GM12865 (cell line): ENCODE results near the gene RMND1.
"Not testable (repeated sequence)": the region's sequence is repeated elsewhere in the genome, so short reads cannot be mapped to it uniquely, and the experiment has no call there.

Source experiments
- DNase-seq: peaks from one replicate; pipeline ENCODE4 v3.0.0; 2010; ENCODE audit warnings: low read depth
- H3K4me3 ChIP-seq: 2 replicates; pipeline ENCODE4 v1.5.1; 2011; ENCODE audit warnings: mild to moderate bottlenecking, low read depth, low read length, control low read depth
- CTCF ChIP-seq: IDR thresholded peaks from 2 replicates; pipeline ENCODE4 v1.5.1; 2011; ENCODE audit warnings: low read length, control low read depth, low read depth, inconsistent platforms; ENCODE audit not compliant: insufficient read depth; ENCODE audit errors: missing control alignments

The RMND1 gene

GRCh38 chr6:151452750-151453427 lies 963 bp upstream of the RMND1 start:
- TF ChIP-seq CTCF = no peak
- peak overlapping the region; percentile 91 for H3K4me3 ChIP-seq
- DNase-seq = peak; percentile 12

- no peak for TF ChIP-seq CTCF
- H3K4me3 ChIP-seq = peak overlapping the region; percentile 69
- DNase-seq = no peak
Observed at GRCh38 chr6:151451417-151451949, 443 bp downstream of the RMND1 start.

- DNase-seq = not testable (repeated sequence)
- H3K4me3 ChIP-seq = peak overlapping the region; percentile 69
Observed at GRCh38 chr6:151450928-151451327, 998 bp downstream of the RMND1 start.

GRCh38 chr6:151448623-151449022 lies 3.3 kb downstream of the RMND1 start:
- no peak overlapping the region for H3K4me3 ChIP-seq
- DNase-seq = no peak
- no peak for TF ChIP-seq CTCF

- no peak for TF ChIP-seq CTCF
- DNase-seq = no peak
- H3K4me3 ChIP-seq = no peak overlapping the region
Observed at GRCh38 chr6:151447237-151447636, 4.7 kb downstream of the RMND1 start.

- H3K4me3 ChIP-seq = no peak overlapping the region
- no peak for DNase-seq
- TF ChIP-seq CTCF = no peak
Observed at GRCh38 chr6:151445482-151445881, 6.4 kb downstream of the RMND1 start.

GRCh38 chr6:151443911-151444621 lies 7.9 kb downstream of the RMND1 start:
- TF ChIP-seq CTCF = no peak

More at GRCh38 chr6:151443911-151444621, 7.9 kb downstream of the RMND1 start:
- DNase-seq = no peak
- no peak overlapping the region for H3K4me3 ChIP-seq
